GM18861 (cell line): ENCODE measurements around the gene DCLRE1A.
"Not testable (repeated sequence)": the region's sequence is repeated elsewhere in the genome, so short reads cannot be mapped to it uniquely, and the experiment has no call there.

ENCODE experiments used
- ATAC-seq: cut with Tn5 transposase; IDR thresholded peaks from one replicate; pipeline ENCODE4 v1.9.1; 2021; ENCODE audit not compliant: unreplicated experiment

Gene DCLRE1A

DNA sequence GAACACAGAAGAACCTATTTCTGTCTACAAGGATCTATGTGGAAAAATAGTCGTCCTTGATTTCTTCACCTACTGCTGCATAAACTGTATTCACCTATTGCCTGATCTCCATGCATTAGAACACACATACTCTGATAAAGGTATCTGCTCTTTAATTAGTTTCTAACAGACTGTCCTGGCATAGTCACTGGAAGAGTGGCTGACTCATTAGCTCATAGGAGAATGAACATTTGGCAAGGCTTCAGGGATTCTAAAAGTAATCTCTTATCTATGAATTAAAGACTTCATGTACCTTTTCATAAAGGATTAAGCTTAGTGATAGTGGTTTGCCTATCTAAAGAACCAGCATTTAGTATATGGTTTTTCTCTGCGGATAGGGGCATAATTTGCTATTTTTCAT lies 4.7 kb upstream of the DCLRE1A start:
- ATAC-seq: no peak

DNA sequence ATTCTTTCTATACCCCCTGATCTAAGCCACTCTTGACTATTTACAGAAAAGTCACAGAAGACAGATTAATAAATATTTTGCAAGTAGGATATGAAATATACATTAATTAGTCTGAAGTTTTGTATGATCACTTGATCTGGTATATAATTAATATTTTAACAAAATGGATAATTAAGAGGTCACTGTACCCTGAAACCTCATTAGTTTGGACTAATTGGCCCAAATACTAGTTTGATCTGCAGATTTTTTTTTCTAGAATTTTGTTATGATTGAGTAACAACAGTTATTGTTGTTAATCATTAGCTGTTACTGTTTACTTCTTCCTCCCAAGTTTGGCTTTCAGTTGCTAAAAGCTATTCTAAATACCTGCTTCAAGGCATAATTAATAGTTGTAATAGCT lies 3.3 kb upstream of the DCLRE1A start:
- no peak for ATAC-seq

- ATAC-seq: no peak
Measured at GRCh38 chr10:113856563-113856962, 2.7 kb upstream of the DCLRE1A start.

DNA sequence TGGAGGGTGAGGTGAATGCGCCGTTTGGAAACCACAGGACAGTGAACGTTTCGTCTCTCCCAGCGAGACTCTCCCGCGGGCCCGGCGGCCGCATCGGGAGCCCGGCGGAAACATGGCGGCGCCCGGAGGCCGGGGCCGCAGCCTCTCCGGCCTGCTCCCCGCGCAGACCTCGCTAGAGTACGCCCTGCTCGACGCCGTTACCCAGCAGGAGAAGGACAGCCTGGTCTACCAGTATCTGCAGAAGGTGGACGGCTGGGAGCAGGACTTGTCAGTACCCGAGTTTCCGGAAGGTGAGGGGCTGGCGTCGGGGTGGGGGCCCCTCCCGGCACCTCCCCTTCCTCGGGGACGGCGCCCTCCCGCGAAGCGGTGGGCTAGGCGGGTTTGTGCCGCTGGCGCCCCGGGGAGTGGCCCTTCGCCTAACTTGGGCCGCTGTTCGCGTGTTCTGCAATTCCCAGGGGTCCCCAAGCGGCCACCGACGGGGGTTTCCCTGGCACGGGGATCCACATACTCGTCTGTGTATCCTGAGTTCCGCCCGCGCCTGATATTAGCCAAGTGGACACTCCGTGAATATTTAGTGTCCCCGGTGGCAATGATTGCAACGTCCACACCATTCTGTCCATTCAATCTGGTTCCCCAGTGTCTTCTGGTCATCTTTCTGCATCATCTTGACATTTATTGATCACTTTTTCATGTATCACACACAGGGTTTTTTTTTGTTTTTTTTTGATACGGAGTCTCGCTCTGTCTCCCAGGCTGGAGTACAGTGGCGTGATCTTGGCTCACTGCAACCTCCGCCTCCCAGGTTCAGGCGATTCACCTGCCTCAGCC lies 1.1 kb upstream of the DCLRE1A start:
- ATAC-seq: no peak

GRCh38 chr10:113853578-113854012 lies 287 bp downstream of the DCLRE1A start:
- ATAC-seq: no peak

DNA sequence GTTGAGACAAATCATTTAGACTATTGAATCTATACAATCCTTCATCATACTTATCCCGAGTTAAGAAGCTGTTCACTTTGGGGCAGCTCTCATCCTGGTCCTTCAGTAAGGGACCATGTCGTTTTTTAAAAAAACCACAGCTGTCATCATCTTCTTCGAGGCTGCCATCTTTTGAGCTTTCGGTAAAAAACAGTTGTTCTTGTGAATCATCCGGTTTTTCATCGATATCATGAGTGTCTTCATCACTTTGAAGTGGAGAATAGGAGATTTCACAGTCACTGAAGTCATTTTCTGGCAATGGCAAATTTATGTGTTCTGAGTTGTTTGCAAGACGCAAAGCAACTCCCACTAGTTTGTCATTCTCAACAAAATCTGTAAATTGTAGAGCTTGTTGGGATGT lies 3.9 kb downstream of the DCLRE1A start:
- no peak for ATAC-seq

GRCh38 chr10:113849140-113849803 lies 4.6 kb downstream of the DCLRE1A start:
- ATAC-seq: no peak

DNA sequence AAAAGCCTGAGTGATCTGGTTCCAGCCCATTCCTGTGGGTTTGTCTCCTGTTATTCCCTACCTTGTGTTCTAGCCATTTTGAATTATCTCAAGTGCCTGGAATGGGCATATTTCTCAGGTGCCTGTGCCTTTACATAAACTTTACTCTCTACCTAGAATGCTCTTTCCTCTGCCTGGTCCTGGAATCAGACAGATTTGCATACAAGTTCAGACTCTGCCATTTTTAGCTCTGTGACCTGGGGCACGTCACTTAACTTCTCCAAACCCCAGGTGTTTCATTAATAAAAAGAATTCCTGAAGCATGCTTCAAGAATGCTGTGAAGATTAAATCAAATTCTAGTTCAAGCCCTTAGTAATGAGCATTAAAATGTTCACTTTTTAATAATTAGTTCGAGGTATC lies 7.8 kb downstream of the DCLRE1A start:
- no peak for ATAC-seq

DNA sequence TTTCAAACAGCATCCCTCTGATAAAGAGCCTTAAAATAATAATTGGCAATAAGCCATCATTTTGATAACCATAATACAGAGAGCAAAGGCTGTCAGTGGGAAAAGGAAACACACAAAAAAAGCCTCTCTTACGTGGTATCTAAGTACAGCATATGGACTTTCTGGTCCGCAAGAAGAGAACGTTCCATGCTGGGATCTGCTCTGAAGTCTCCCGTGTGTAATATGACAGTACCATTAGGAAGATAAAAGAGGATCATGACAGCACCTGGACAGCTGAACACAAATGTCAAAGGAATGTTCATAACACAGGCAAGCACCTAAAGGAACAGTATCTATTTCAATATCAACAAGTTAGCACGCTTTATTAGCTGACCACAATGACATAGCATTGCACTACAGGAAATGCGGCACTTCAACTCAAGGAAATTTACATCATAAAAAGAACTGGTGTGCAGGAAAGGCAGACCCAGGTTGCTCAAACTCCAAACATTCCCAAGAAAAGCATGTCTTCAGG lies 9.9 kb downstream of the DCLRE1A start:
- no peak for ATAC-seq

- ATAC-seq: no peak
Measured at GRCh38 chr10:113842171-113842570, 11.7 kb downstream of the DCLRE1A start.

- not testable (repeated sequence) for ATAC-seq
Measured at GRCh38 chr10:113828567-113828966, 25.3 kb downstream of the DCLRE1A start.

- ATAC-seq: no peak
Measured at GRCh38 chr10:113825791-113826190, 28.1 kb downstream of the DCLRE1A start.

GRCh38 chr10:113823389-113823788 lies 30.5 kb downstream of the DCLRE1A start:
- no peak for ATAC-seq

DNA sequence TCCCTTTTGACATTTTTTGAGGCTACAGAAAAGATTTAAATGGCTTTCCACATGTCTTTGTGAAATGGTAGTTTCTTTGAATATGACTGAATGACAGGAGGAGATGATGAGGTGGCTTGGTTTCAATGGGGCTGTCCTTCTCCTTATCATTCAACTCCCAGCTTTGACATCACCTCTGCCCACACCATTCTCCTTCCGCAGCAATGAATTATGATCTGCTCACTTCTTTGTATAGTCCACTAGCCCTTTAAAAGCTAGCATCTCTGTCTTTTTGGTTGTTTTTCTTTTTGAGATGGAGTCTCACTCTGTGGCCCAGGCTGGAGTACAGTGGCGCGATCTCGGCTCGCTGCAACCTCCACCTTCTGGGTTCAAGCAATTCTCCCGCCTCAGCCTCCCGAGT lies 31.7 kb downstream of the DCLRE1A start:
- no peak for ATAC-seq

DNA sequence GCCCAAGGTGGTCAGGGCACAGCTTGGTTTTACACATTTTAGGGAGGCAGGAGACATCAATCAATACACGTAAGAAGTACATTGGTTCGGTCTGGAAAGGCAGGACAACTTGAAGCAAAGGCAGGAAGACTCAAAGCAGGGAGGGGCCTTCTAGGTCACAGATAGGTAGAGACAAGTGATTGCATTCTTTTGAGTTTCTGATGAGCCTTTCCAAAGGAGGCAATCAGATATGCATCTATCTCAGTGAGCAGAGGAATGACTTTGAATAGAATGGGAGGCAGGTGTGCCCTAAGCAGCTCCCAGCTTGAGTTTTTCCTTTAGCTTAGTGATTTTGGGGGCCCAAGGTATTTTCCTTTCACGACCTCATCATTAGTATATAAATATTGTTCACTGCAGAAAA lies 32.6 kb downstream of the DCLRE1A start:
- ATAC-seq: not testable (repeated sequence)

- no peak for ATAC-seq
Measured at GRCh38 chr10:113820507-113820906, 33.4 kb downstream of the DCLRE1A start.

GRCh38 chr10:113819989-113820388 lies 33.9 kb downstream of the DCLRE1A start:
- ATAC-seq: no peak

DNA sequence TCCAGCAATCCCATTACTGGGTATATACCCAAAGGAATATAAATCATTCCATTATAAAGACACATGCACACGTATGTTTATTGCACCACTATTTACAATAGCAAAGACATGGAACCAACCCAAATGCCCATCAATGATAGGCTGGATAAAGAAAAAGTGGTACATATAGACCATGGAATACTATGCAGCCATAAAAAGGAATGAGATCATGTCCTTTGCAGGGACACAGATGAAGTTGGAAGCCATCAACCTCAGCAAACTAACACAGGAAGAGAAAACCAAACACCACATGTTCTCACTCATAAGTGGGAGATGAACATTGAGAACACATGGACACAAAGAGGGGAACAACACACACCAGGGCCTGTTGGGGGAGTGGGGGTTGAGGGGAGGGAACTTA lies 39.2 kb downstream of the DCLRE1A start:
- ATAC-seq: not testable (repeated sequence)

DNA sequence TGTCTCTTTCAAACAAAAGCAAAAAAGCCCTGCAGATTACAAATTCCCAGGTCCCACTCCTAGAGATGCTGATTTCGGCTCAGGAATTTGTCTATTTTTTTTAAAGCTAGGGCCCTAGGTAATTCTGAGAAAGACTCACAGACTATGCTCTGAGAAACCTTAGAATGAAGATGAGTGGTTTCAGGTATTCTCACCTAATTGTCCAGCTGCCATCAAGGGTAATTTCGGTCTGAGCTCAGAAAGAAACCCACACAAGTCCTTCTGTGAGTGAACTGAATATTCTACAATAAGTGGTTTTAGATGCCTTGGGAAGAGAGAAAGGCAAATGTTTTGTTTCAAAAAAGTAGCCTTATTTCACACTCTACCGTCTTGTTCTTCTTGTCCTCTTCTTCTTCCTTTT lies 45.7 kb downstream of the DCLRE1A start:
- no peak for ATAC-seq

- ATAC-seq: no peak
Measured at GRCh38 chr10:113806503-113806902, 47.4 kb downstream of the DCLRE1A start.

- no peak for ATAC-seq
Measured at GRCh38 chr10:113802997-113803396, 50.9 kb downstream of the DCLRE1A start.

GRCh38 chr10:113801569-113801968 lies 52.3 kb downstream of the DCLRE1A start:
- no peak for ATAC-seq
